Urinary bladder (tissue), 4 donors: ENCODE measurements around the gene SGK1. TPM values are rescaled to one million over a fixed set of nuclear protein-coding genes. Genes with fewer than 3 reads are reported as not detected.

Experiments used
- DNase-seq: peaks from one replicate; pipeline ENCODE4 v3.0.0-alpha.2; 2015; ENCODE audit errors: extremely low spot score
- H3K27ac ChIP-seq: one replicate; pipeline ENCODE4 v1.5.1; 2013; ENCODE audit warnings: low read depth, mild to moderate bottlenecking, moderate library complexity
- H3K36me3 ChIP-seq: one replicate; pipeline ENCODE4 v1.6.1; 2013; ENCODE audit warnings: mild to moderate bottlenecking, moderate library complexity; ENCODE audit not compliant: insufficient read depth
- H3K4me1 ChIP-seq: one replicate; pipeline ENCODE4 v1.6.1; 2013; ENCODE audit warnings: mild to moderate bottlenecking, moderate library complexity; ENCODE audit not compliant: insufficient read depth
- H3K4me3 ChIP-seq: one replicate; pipeline ENCODE4 v1.5.1; 2013; ENCODE audit warnings: low read depth, low read length
- WGBS: extraction: QIAGEN DNeasy Blood & Tissue Kit; methylation state at CpG from one replicate; pipeline ENCODE4 v1.1.7; 2013; 5-methylcytosine and 5-hydroxymethylcytosine counted together
- polyA plus RNA-seq: library from polyadenylated mRNA; stranded (reverse); fragments of 200-250 nt; gene quantifications from one replicate; pipeline ENCODE4 v1.2.3, GENCODE V29; 2013
- total RNA-seq: library from RNA; depleted of rRNA; stranded (reverse); fragments of >200 nt; gene quantifications from one replicate; pipeline ENCODE4 v1.2.3, GENCODE V29; 2014
- donor health status: healthy with polysubstance abuse.
- donor health status: healthy.

The SGK1 gene
- total and polyA plus RNA-seq, 2 donors, result 44.4 to 51.2 TPM

DNA sequence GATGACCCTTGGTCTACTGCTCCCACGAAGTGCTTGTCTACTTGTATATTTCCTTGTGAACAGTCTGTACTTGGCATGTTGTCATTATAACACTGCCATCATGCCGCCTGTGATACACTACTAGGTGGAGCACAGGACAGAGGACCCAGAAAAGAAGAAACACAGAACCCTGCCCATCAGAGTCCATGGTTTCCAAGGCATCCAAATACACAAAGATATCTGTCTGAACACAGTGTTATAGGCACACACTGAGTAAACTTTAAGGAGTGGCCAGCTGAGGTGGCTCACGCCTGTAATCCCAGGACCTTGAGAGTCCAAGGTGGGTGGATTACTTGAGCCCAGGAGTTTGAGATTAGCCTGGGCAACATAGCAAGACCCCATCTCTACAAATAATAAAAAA lies 155.0 kb downstream of the SGK1 start:
- Histone ChIP-seq H3K36me3 (no peaks in the 10 kb centered on the region), H3K27ac (no peak overlapping the region), H3K4me3 (no peak overlapping the region), H3K4me1 (no peaks in the 10 kb centered on the region)
- no peak for DNase-seq
- WGBS, result 87% methylated on average over 3 of the region's 3 CpGs

DNA sequence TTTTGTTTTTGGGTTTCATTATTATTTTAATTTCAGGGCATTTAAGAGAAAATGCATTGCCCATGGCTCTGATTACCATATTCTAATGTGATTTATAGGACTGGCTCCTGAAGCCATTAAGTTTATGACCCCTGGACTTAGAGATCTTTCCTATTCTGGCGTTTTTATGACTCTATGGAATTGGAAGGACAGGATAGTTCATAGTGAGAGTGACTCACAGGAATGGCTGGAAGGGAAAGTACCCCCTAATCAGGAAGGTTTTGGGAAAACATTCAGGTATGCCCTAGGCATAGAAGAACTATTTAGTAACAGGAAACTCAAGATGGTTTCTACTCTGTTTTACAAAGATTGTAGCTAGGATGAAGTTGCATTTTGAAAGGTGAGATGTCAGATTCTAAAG lies 156.9 kb downstream of the SGK1 start:
- DNase-seq, result no peak

GRCh38 chr6:134152767-134153485 lies 165.0 kb downstream of the SGK1 start:
- H3K36me3 ChIP-seq, result no peaks in the 10 kb centered on the region
- no peak for DNase-seq
- H3K27ac ChIP-seq, result no peak overlapping the region
- 61% methylated on average over 8 of the region's 8 CpGs for WGBS
- H3K4me3 ChIP-seq, result no peak overlapping the region
- no peaks in the 10 kb centered on the region for H3K4me1 ChIP-seq

More for the DNA sequence above, 156.9 kb downstream of the SGK1 start:
- Histone ChIP-seq H3K4me1 (no peaks in the 10 kb centered on the region), H3K36me3 (no peaks in the 10 kb centered on the region), H3K27ac (no peak overlapping the region), H3K4me3 (no peak overlapping the region)
- 16% methylated on average over 1 of the region's 1 CpG for WGBS

DNA sequence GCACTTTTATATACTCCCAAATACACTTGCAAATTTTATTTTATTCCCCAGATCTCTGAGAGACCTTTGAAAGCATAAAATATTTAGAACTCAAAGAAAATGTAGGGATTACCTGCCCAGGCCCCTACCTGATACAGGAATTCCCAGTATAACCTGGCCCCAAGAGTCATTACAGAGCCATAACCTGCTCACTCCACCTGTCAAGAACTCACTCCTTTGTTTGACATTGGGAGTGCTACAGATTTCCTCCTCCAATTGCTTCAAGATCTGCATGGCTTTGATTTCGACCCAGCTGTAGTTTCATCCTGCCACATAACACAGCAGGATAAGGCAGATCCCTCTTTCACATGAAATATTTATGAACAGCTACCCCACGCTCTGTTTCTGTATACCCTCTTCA lies 169.3 kb downstream of the SGK1 start:
- H3K4me3 ChIP-seq, result no peak overlapping the region
- H3K4me1 ChIP-seq, result no peaks in the 10 kb centered on the region
- 69% methylated on average over 2 of the region's 2 CpGs for WGBS
- H3K27ac ChIP-seq, result no peak overlapping the region
- H3K36me3 ChIP-seq, result no peaks in the 10 kb centered on the region
- DNase-seq, result no peak

DNA sequence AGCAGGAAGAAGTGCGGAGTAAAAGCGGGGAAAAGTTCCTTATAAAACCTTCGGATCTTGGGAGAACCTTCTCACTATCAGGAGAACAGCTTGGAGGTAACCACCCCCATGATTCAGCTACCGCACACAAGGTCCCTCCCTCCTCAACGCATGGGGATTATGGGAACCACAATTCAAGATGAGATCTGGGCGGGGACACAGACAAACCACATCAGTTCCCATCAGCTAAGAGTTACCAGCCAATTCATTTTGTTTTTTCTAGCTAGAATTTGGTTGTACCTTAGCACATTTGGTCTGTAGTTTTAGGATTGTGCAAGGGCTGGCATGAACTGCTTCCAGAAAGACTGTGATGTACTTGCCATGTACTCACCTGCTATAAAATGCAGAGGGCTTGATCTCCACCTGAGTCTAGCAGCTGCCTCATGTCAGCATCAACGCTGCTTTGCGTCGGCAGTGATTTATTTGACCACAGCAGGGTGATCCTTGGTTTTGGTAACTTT lies 170.8 kb downstream of the SGK1 start:
- no peak for DNase-seq
- H3K27ac ChIP-seq, result no peak overlapping the region
- H3K4me1 ChIP-seq, result no peaks in the 10 kb centered on the region
- WGBS, result 90% methylated on average over 9 of the region's 9 CpGs
- no peaks in the 10 kb centered on the region for H3K36me3 ChIP-seq
- H3K4me3 ChIP-seq, result no peak overlapping the region

DNA sequence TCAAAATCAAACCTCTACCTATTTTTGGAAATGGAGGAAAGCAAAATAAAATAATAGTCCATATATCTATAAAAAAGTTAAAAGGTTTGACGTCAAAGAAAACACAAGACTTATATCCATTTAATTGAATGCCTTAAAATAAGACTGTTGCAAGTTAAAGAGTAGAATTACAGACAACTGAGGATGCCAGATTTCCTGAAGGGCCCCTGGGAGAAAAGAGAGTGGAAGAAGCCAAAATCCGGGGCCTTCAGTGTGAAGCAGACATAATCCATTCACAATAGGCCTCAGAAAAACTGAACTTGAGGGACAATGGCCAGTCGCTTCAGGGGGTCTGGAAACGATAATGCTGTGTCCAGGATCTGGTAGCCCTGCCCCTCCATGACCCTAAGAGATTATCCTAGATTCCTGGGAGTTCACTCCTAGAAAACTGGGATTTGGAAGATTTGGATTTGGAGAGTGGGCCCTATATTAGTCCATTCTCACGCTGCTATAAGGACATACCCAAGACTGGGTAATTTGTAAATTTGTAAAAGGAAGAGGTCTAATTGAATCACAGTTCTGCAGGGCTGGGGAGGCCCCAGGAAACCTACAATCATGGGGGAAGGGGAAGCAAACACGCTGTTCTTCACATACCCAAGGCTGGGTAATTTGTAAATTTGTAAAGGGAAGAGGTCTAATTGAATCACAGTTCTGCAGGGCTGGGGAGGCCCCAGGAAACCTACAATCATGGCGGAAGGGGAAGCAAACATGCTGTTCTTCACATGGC lies 171.5 kb downstream of the SGK1 start:
- 67% methylated on average over 7 of the region's 7 CpGs for WGBS
- DNase-seq, result no peak
- Histone ChIP-seq H3K4me3 (no peak overlapping the region), H3K27ac (no peak overlapping the region), H3K4me1 (no peaks in the 10 kb centered on the region), H3K36me3 (no peaks in the 10 kb centered on the region)

- H3K4me1 ChIP-seq, result no peaks in the 10 kb centered on the region
- WGBS, result 23% methylated on average over 5 of the region's 5 CpGs
- DNase-seq, result no peak
- no peaks in the 10 kb centered on the region for H3K36me3 ChIP-seq
- H3K27ac ChIP-seq, result no peak overlapping the region
- H3K4me3 ChIP-seq, result no peak overlapping the region
These were observed 172.1 kb downstream of the SGK1 start for GRCh38 chr6:134145786-134146185.

DNA sequence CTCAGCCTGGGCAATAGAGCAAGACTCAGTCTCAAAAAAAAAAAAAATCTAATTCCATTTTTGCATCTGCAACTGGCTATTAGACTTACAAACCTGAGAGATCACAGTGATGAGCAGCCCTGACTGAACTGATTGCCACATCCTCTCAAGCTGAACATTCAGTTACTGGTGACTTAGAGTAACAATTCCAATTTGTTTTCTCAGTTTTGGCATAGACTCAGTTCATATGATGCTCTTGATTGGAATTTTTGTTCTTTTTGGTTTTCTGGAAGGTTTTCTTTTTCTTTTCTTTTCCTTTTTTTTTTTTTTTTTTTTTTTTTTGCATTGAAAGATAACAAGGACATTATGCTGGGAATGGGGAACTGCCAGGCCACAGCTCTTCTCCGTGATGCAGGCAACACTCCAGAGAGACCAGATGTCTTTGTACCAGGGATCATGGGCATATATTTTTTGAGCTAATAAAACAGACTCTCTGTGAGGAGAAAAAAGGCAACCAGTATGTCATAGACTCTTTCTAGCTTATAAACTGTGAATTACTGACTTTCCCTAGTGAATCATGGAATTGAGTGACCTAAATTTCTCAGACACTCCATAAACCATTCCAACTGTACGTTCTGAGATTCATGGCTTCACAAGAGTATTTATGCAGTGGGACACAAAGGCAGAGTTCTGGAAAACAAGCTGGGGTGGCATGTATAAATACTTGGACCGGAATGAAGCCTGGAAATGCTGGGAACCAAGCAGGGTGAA lies 179.5 kb downstream of the SGK1 start:
- Histone ChIP-seq H3K4me3 (no peak overlapping the region), H3K36me3 (no peaks in the 10 kb centered on the region), H3K4me1 (no peaks in the 10 kb centered on the region), H3K27ac (no peak overlapping the region)
- 26% methylated on average over 3 of the region's 3 CpGs for whole genome bisulfite sequencing
- no peak for DNase-seq

GRCh38 chr6:134134654-134135053 lies 183.3 kb downstream of the SGK1 start:
- 45% methylated on average over 4 of the region's 4 CpGs for WGBS
- Histone ChIP-seq H3K27ac (no peak overlapping the region), H3K4me3 (no peak overlapping the region), H3K4me1 (no peaks in the 10 kb centered on the region), H3K36me3 (no peaks in the 10 kb centered on the region)
- no peak for DNase-seq

DNA sequence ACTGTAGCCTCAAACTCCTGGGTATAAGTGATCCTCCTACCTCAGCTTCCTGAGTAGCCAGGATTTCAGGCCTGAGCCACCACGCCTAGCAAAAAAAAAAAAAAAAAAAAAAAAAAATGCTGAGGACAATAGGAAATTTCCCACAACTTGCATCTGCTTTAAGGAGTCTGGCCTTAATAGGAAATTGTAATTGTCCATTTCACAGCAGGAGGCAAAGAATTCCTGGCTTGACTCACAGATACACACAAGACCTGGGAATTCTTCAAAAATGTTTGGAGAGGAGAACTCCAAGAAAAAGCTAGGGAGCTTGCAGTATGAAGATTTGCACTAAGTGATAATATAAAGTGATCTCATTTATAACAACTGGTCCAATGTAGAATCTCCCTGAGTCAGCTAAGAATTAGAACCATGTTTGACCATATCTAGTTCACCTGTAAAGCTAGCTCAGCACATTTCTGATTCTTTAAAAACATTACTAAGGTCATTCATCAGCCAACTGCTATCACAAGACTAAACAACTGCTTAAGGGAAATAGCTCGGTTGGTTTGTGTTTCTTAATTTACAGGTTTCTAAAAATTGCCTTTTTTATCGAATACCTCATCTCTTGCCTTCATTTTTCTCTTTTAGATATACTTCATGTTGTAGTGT lies 185.3 kb downstream of the SGK1 start:
- Histone ChIP-seq H3K27ac (no peak overlapping the region), H3K36me3 (no peaks in the 10 kb centered on the region), H3K4me1 (no peaks in the 10 kb centered on the region), H3K4me3 (no peak overlapping the region)
- 75% methylated on average over 3 of the region's 3 CpGs for WGBS
- DNase-seq, result no peak

- Histone ChIP-seq H3K27ac (no peak overlapping the region), H3K36me3 (no peaks in the 10 kb centered on the region), H3K4me3 (no peak overlapping the region), H3K4me1 (no peaks in the 10 kb centered on the region)
- WGBS, result 95% methylated on average over 4 of the region's 4 CpGs
- DNase-seq, result no peak
These were observed 186.3 kb downstream of the SGK1 start for GRCh38 chr6:134131530-134132139.

- Histone ChIP-seq H3K36me3 (no peaks in the 10 kb centered on the region), H3K4me1 (no peaks in the 10 kb centered on the region), H3K4me3 (no peak overlapping the region), H3K27ac (no peak overlapping the region)
- WGBS, result 17% methylated on average over 1 of the region's 1 CpG
- no peak for DNase-seq
These were observed 189.8 kb downstream of the SGK1 start for GRCh38 chr6:134128146-134128545.

GRCh38 chr6:134123666-134124208 lies 194.2 kb downstream of the SGK1 start:
- H3K27ac ChIP-seq, result no peak overlapping the region
- H3K36me3 ChIP-seq, result no peaks in the 10 kb centered on the region
- H3K4me3 ChIP-seq, result no peak overlapping the region
- no peaks in the 10 kb centered on the region for H3K4me1 ChIP-seq
- 6% methylated on average over 5 of the region's 5 CpGs for WGBS
- no peak for DNase-seq
